ENCODE results near the gene SEPTIN8. TPM values are rescaled to one million over a fixed set of nuclear protein-coding genes. Genes with fewer than 3 reads are reported as not detected.

Gene SEPTIN8
- total RNA-seq: 45.8 and 46.2 TPM in 2 replicates

DNA sequence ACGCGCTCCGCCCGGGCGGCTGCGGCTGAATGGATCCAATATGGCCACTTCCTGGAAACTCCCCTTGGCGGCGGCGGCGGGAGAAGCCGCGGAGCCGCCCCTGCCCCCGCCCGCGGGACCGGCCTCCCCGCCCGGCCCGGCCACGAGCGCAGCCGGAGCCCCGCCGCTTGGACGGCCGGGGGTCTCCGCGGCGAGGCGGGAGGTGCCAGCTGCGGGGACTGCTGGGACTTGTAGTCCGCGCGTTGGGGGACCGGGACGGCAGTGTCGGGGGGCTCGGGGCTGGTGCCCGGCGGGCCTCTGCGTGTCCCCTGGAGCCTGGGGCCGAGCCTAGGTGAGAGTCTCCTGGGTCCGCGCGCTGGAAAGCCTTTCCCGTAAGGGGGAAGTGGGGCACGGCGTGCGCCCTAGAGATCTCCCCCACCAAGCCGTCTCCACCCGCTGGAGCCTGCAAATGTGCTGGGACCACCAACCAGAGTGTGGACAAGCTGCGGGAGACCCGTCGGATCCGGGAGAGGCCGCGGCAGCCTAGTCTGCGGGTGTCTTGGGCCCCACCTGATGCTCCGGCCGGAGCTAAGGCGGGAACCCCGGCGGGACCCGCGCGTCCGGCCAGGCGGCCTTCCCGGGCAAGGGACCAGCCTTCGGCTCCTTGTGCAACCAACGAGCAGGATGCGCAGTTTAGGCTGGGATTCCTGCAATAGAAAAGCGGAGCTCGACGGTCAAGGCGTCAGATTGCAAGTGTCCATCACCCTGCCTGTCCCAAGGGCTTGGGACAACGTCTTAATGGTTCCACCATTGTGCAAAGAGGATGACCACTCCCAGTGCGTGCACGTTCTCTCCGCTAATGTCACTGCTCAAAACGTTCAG is at the start of gene SEPTIN8:
SEPTIN8 (minus strand) TSS at position 31 of the 861 bp plus-strand sequence. CDS start 102 bp downstream, outside the sequence.
- Mint-ChIP-seq H3K4me1 (ENCODE audit: low read depth) (peaks cover 41% of the 10 kb centered on the region), H3K27ac (peak within 1 kb of the TSS; percentile 63), H3K27me3 (ENCODE audit: insufficient read depth) (peaks cover 45% of the 10 kb centered on the region), H3K4me3 (peak within 1 kb of the TSS; percentile 87), H3K9me3 (no peaks in the 10 kb centered on the region), H3K36me3 (ENCODE audit: low read depth) (peaks cover 1% of the 10 kb centered on the region)
- intact Hi-C loops (cut with micrococcal nuclease): loop anchor here (1.0 to 2.0 kb wide), 3 partner anchors 15 to 43 kb away; no protein-coding TSS in a partner anchor
- DNase-seq (ENCODE audit: low spot score): peak; percentile 43

GRCh38 chr5:132826424-132827082 is 49.5 kb upstream of the SEPTIN8 start:
- H3K4me3 Mint-ChIP-seq: peak overlapping the region; percentile 47
- no peak overlapping the region for H3K27ac Mint-ChIP-seq
- peaks cover 43% of the 10 kb centered on the region for H3K4me1 Mint-ChIP-seq (ENCODE audit: low read depth)
- intact Hi-C loops (cut with micrococcal nuclease): no loop called here
- peaks cover 4% of the 10 kb centered on the region for H3K36me3 Mint-ChIP-seq (ENCODE audit: low read depth)
- no peaks in the 10 kb centered on the region for H3K9me3 Mint-ChIP-seq
- H3K27me3 Mint-ChIP-seq (ENCODE audit: insufficient read depth): peaks cover 63% of the 10 kb centered on the region
- DNase-seq (ENCODE audit: low spot score): no peak

DNA sequence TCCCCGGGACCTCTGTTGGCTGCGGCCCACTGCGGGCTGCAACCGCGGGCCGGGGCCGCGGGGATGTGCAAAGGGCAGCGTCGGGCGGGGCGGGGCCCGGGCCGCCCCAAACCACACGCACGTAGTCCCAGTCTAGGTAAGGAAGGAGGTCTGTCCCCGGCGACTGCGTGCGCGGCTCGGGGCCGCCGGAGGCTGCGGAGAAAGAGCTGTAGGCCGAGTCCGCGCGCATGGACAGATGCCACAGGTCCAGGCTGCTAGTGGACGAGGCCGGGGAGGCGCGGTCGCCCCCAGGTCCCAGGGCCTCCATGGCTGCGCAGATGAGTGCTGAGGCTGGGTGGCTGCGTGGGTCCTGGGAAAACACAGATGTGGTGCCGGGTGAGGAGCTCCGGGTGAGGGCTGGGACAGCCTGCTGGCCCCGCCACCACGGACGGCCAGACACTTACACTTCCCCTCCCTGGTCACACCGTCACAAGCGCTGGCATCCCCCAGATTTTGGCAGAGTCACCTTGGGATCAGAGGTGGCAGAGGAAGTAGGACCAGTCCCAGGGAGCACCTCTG is 48.9 kb upstream of the SEPTIN8 start:
- peaks cover 63% of the 10 kb centered on the region for H3K27me3 Mint-ChIP-seq (ENCODE audit: insufficient read depth)

GRCh38 chr5:132825033-132825833 is 48.2 kb upstream of the SEPTIN8 start:
- no peak overlapping the region for H3K27ac Mint-ChIP-seq
- H3K27me3 Mint-ChIP-seq (ENCODE audit: insufficient read depth): peaks cover 65% of the 10 kb centered on the region
- no peaks in the 10 kb centered on the region for H3K9me3 Mint-ChIP-seq

More for the DNA sequence above, 48.9 kb upstream of the SEPTIN8 start:
- Mint-ChIP-seq H3K4me1 (ENCODE audit: low read depth) (peaks cover 36% of the 10 kb centered on the region), H3K9me3 (no peaks in the 10 kb centered on the region), H3K4me3 (peak overlapping the region; percentile 47), H3K27ac (no peak overlapping the region), H3K36me3 (ENCODE audit: low read depth) (peaks cover 4% of the 10 kb centered on the region)
- DNase-seq (ENCODE audit: low spot score): peak; percentile 30
- intact Hi-C loops (cut with micrococcal nuclease): no loop called here

GRCh38 chr5:132824426-132824825 is 47.4 kb upstream of the SEPTIN8 start:
- peaks cover 63% of the 10 kb centered on the region for H3K27me3 Mint-ChIP-seq (ENCODE audit: insufficient read depth)
- H3K9me3 Mint-ChIP-seq: no peaks in the 10 kb centered on the region

More at GRCh38 chr5:132825033-132825833, 48.2 kb upstream of the SEPTIN8 start:
- no peak for DNase-seq (ENCODE audit: low spot score)
- peaks cover 38% of the 10 kb centered on the region for H3K4me1 Mint-ChIP-seq (ENCODE audit: low read depth)
- H3K4me3 Mint-ChIP-seq: peak overlapping the region; percentile 59
- intact Hi-C loops (cut with micrococcal nuclease): no loop called here
- peaks cover 4% of the 10 kb centered on the region for H3K36me3 Mint-ChIP-seq (ENCODE audit: low read depth)

GRCh38 chr5:132823481-132824050 is 46.5 kb upstream of the SEPTIN8 start:
- Mint-ChIP-seq H3K27me3 (ENCODE audit: insufficient read depth) (peaks cover 58% of the 10 kb centered on the region), H3K4me1 (ENCODE audit: low read depth) (peaks cover 40% of the 10 kb centered on the region), H3K27ac (no peak overlapping the region), H3K9me3 (no peaks in the 10 kb centered on the region), H3K36me3 (ENCODE audit: low read depth) (peaks cover 2% of the 10 kb centered on the region), H3K4me3 (peak overlapping the region; percentile 15)
- no peak for DNase-seq (ENCODE audit: low spot score)
- intact Hi-C loops (cut with micrococcal nuclease): no loop called here

More at GRCh38 chr5:132824426-132824825, 47.4 kb upstream of the SEPTIN8 start:
- Mint-ChIP-seq H3K4me1 (ENCODE audit: low read depth) (peaks cover 40% of the 10 kb centered on the region), H3K27ac (no peak overlapping the region), H3K4me3 (peak overlapping the region; percentile 59), H3K36me3 (ENCODE audit: low read depth) (peaks cover 2% of the 10 kb centered on the region)
- intact Hi-C loops (cut with micrococcal nuclease): no loop called here
- no peak for DNase-seq (ENCODE audit: low spot score)

GRCh38 chr5:132822650-132823480 is 45.8 kb upstream of the SEPTIN8 start:
- peaks cover 2% of the 10 kb centered on the region for H3K36me3 Mint-ChIP-seq (ENCODE audit: low read depth)
- H3K9me3 Mint-ChIP-seq: no peaks in the 10 kb centered on the region
- H3K27ac Mint-ChIP-seq: no peak overlapping the region
- intact Hi-C loops (cut with micrococcal nuclease): no loop called here
- peaks cover 58% of the 10 kb centered on the region for H3K27me3 Mint-ChIP-seq (ENCODE audit: insufficient read depth)
- peaks cover 39% of the 10 kb centered on the region for H3K4me1 Mint-ChIP-seq (ENCODE audit: low read depth)
- no peak overlapping the region for H3K4me3 Mint-ChIP-seq
- DNase-seq (ENCODE audit: low spot score): no peak

DNA sequence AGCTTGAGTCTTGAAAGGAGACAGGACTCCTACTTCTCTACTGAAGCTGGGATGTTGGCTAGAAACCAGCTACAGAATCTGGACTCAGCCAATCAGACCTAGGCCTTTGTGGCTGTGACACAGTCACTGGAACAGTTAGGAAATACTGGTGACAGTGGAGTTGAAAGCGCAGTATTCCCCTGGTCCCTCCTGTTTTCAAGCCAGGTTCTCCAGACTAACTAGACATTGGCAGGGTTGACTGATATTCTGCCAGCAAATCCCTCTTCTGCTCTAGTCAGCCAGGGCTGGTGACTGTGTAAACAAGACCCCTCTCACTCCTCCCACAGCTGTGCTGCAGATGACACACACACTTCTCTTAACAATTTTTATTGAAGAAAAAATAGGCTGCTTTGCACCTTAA is 44.8 kb upstream of the SEPTIN8 start:
- Mint-ChIP-seq H3K36me3 (ENCODE audit: low read depth) (peaks cover under 1% of the 10 kb centered on the region), H3K4me1 (ENCODE audit: low read depth) (peaks cover 34% of the 10 kb centered on the region), H3K27me3 (ENCODE audit: insufficient read depth) (peaks cover 49% of the 10 kb centered on the region), H3K9me3 (no peaks in the 10 kb centered on the region), H3K27ac (no peak overlapping the region), H3K4me3 (no peak overlapping the region)
- intact Hi-C loops (cut with micrococcal nuclease): loop anchor here (2.0 kb wide), 4 partner anchors 45 to 85 kb away; partner anchors contain the start of genes CCNI2, KIF3A and SEPTIN8
- DNase-seq (ENCODE audit: low spot score): no peak

DNA sequence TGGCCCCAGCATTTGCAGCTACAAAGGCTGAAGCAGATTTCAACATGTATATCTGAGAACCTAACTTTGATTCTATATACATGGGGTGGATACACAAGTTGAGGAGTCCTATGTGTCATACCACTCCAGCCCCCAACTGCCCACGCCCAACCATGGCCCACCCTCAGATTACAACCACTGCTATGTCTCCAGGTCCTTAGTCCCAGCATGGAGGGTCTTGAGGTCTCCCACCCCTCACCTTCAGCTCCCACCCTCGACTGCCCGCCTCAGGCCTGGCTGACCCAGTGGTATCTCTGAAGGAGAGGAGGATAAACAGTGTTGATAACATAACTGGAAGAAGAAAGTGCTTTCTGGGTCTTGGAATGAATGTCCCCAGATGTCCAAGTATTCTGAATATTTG is 44.3 kb upstream of the SEPTIN8 start:
- no peaks in the 10 kb centered on the region for H3K36me3 Mint-ChIP-seq (ENCODE audit: low read depth)
- no peaks in the 10 kb centered on the region for H3K9me3 Mint-ChIP-seq
- H3K27ac Mint-ChIP-seq: no peak overlapping the region
- peaks cover 45% of the 10 kb centered on the region for H3K27me3 Mint-ChIP-seq (ENCODE audit: insufficient read depth)
- intact Hi-C loops (cut with micrococcal nuclease): loop anchor here (2.0 kb wide), 4 partner anchors 45 to 85 kb away; partner anchors contain the start of genes CCNI2, KIF3A and SEPTIN8
- H3K4me1 Mint-ChIP-seq (ENCODE audit: low read depth): peaks cover 33% of the 10 kb centered on the region
- no peak overlapping the region for H3K4me3 Mint-ChIP-seq
- no peak for DNase-seq (ENCODE audit: low spot score)

DNA sequence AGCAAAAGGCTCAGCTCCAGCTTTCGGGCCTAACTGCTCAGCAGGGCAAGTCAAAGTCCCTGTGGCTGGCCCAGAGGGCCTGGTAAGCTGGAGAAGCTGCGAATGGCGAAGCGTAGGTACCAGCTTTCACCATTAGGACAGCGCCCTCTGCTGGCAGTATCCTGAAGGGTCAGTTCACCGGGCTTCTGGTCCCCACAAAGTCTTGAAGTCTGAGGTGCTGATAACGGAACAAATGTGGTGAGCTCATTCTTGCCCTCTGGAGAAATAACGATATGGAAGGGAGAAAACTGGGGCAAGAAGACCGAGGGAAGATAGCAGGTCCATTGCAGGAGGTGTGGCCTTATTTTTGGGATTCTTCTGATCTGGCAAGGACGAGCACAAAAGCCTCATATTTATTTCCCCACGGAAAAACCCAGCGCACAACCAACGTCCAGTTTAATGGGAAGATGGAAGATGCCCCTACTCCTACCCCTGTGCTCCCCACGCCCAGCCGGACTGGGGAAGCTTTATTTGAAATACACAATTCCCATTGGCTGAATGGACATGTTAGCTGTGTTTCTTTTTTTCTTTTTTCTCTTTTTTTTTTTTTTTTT is 43.2 kb upstream of the SEPTIN8 start:
- peak; percentile 82 for DNase-seq (ENCODE audit: low spot score)
- peaks cover 29% of the 10 kb centered on the region for H3K4me1 Mint-ChIP-seq (ENCODE audit: low read depth)
- H3K4me3 Mint-ChIP-seq: no peak overlapping the region
- H3K36me3 Mint-ChIP-seq (ENCODE audit: low read depth): no peaks in the 10 kb centered on the region
- H3K27me3 Mint-ChIP-seq (ENCODE audit: insufficient read depth): peaks cover 45% of the 10 kb centered on the region
- no peak overlapping the region for H3K27ac Mint-ChIP-seq
- intact Hi-C loops (cut with micrococcal nuclease): loop anchor here (1.0 to 2.0 kb wide), 8 partner anchors 43 to 434 kb away; partner anchors contain the start of genes CCNI2, KIF3A and SEPTIN8
- no peaks in the 10 kb centered on the region for H3K9me3 Mint-ChIP-seq

GRCh38 chr5:132819468-132819867 is 42.4 kb upstream of the SEPTIN8 start:
- intact Hi-C loops (cut with micrococcal nuclease): no loop called here
- no peaks in the 10 kb centered on the region for H3K9me3 Mint-ChIP-seq
- peak overlapping the region; percentile 30 for H3K4me3 Mint-ChIP-seq
- peaks cover 42% of the 10 kb centered on the region for H3K27me3 Mint-ChIP-seq (ENCODE audit: insufficient read depth)
- no peaks in the 10 kb centered on the region for H3K36me3 Mint-ChIP-seq (ENCODE audit: low read depth)
- H3K4me1 Mint-ChIP-seq (ENCODE audit: low read depth): peaks cover 21% of the 10 kb centered on the region
- DNase-seq (ENCODE audit: low spot score): no peak
- H3K27ac Mint-ChIP-seq: no peak overlapping the region
